Measurements from ENCODE around the gene ST14.

DNA sequence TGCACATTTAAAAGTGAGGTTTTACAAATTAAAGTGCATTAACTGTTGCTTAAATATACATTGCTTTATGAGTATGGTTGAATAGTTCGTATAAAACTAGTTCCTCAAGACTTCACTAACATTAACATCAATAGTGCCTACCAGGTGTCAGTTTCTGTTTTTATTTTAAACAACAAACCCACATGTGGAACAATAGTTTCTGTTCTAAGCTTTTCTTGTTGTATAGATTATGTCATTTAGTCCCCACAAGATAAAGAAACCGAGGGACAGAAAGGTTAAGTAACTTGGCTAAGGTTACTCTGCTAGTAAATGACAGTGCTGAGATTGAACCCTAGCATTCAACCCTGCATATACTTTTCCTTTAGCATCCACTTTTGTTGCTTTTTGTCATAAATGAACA is 41.4 kb upstream of the ST14 start:
- TF ChIP-seq GATA3 (IDR thresholded peaks at IDR 0.05; ENCODE audit: low read depth, low read length), result no peak
- no peak for TF ChIP-seq GATA2 (IDR thresholded peaks at IDR 0.05; ENCODE audit: low read depth, low read length)

Data from SH-SY5Y (cell line).